PFSK-1 (cell line): ENCODE results near the gene ATP2B2.

Experiments
- FOXP2 ChIP-seq: optimal IDR thresholded peaks from 2 replicates; pipeline ENCODE3; 2011; ENCODE audit warnings: borderline replicate concordance, control low read depth, inconsistent platforms; ENCODE audit not compliant: insufficient read depth; ENCODE audit errors: extremely low read length, extremely low read depth
- POLR2AphosphoS5 ChIP-seq: IDR thresholded peaks from 2 replicates; pipeline ENCODE4 v1.6.1; 2012; ENCODE audit warnings: low read depth, mild to moderate bottlenecking, control low read depth, low read length, moderate library complexity
- REST ChIP-seq, 2 experiments: IDR thresholded peaks; 2 replicates each; pipeline versions ENCODE4 v1.6.1 to v1.8.0; 2011 to 2012; ENCODE audit warnings: low read depth in 2 of 2, low read length in 2 of 2, control low read depth in 1 of 2, inconsistent platforms in 1 of 2, mild to moderate bottlenecking in 1 of 2, moderate library complexity in 1 of 2; ENCODE audit not compliant: insufficient read depth in 1 of 2
- SIN3A ChIP-seq: IDR thresholded peaks from 2 replicates; pipeline ENCODE4 v1.6.1; 2012; ENCODE audit warnings: mild to moderate bottlenecking, low read length, moderate library complexity, borderline replicate concordance; ENCODE audit not compliant: insufficient read depth
- TAF1 ChIP-seq: IDR thresholded peaks from 2 replicates; pipeline ENCODE4 v1.6.1; 2012; ENCODE audit warnings: low read length, control low read depth, borderline replicate concordance; ENCODE audit not compliant: insufficient read depth

The ATP2B2 gene

GRCh38 chr3:10507331-10507730, 1.9 kb upstream of the ATP2B2 start:
- no peak for TF ChIP-seq POLR2AphosphoS5

- TF ChIP-seq FOXP2 (no peak), TAF1 (no peak), POLR2AphosphoS5 (no peak)
Observed at GRCh38 chr3:10506696-10507095, 1.3 kb upstream of the ATP2B2 start.

- TF ChIP-seq TAF1 (no peak), SIN3A (no peak), POLR2AphosphoS5 (no peak), REST (IDR thresholded peaks at IDR 0.05; ENCODE audit: insufficient read depth in 1 of 2, low read depth in 2 of 2, low read length in 2 of 2) (no peak), FOXP2 (no peak)
Observed at GRCh38 chr3:10505791-10506585, 602 bp upstream of the ATP2B2 start.

- TF ChIP-seq REST (IDR thresholded peaks at IDR 0.05; ENCODE audit: insufficient read depth in 1 of 2, low read depth in 2 of 2, low read length in 2 of 2), result no peak
- TF ChIP-seq FOXP2, result no peak
- TF ChIP-seq TAF1, result no peak
- no peak for TF ChIP-seq POLR2AphosphoS5
- no peak for TF ChIP-seq SIN3A
Observed at GRCh38 chr3:10504171-10505049, 976 bp downstream of the ATP2B2 start.

- TF ChIP-seq FOXP2 (no peak), TAF1 (no peak), SIN3A (no peak), REST (IDR thresholded peaks at IDR 0.05; ENCODE audit: insufficient read depth in 1 of 2, low read depth in 2 of 2, low read length in 2 of 2) (no peak), POLR2AphosphoS5 (no peak)
Observed at GRCh38 chr3:10503217-10503796, 2.1 kb downstream of the ATP2B2 start.
